HG03354 (cell line): ENCODE results near the gene ZNG1F.
"Not testable (repeated sequence)": the region's sequence is repeated elsewhere in the genome, so short reads cannot be mapped to it uniquely, and the experiment has no call there.

Experiments
- ATAC-seq: cut with Tn5 transposase; IDR thresholded peaks from one replicate; pipeline ENCODE4 v1.9.1; 2021; ENCODE audit warnings: mild to moderate bottlenecking; ENCODE audit not compliant: unreplicated experiment, poor library complexity, severe bottlenecking

The ZNG1F gene

GRCh38 chr9:41189217-41189616 lies at the start of gene ZNG1F:
ZNG1F (minus strand) TSS chr9:41189317; CDS start chr9:41189258, 59 bp downstream.
- not testable (repeated sequence) for ATAC-seq

- ATAC-seq, result not testable (repeated sequence)
Measured at GRCh38 chr9:41237110-41237749, 48.1 kb upstream of the ZNG1F start.

GRCh38 chr9:41236486-41237109 lies 47.5 kb upstream of the ZNG1F start:
- not testable (repeated sequence) for ATAC-seq

GRCh38 chr9:41234811-41235805 lies 46.0 kb upstream of the ZNG1F start:
- ATAC-seq, result peak; percentile 100

GRCh38 chr9:41234221-41234620 lies 45.1 kb upstream of the ZNG1F start:
- peak; percentile 35 for ATAC-seq

GRCh38 chr9:41232326-41232725 lies 43.2 kb upstream of the ZNG1F start:
- ATAC-seq, result not testable (repeated sequence)

GRCh38 chr9:41230418-41230817 lies 41.3 kb upstream of the ZNG1F start:
- not testable (repeated sequence) for ATAC-seq

GRCh38 chr9:41229408-41230401 lies 40.6 kb upstream of the ZNG1F start:
- ATAC-seq, result no peak

- ATAC-seq, result not testable (repeated sequence)
Measured at GRCh38 chr9:41219831-41220230, 30.7 kb upstream of the ZNG1F start.

GRCh38 chr9:41188439-41188838 lies 678 bp downstream of the ZNG1F start:
- ATAC-seq, result not testable (repeated sequence)

- ATAC-seq, result not testable (repeated sequence)
Measured at GRCh38 chr9:41174994-41175393, 14.1 kb downstream of the ZNG1F start.

- ATAC-seq, result not testable (repeated sequence)
Measured at GRCh38 chr9:41150116-41150515, 39.0 kb downstream of the ZNG1F start.

- not testable (repeated sequence) for ATAC-seq
Measured at GRCh38 chr9:41141878-41142277, 47.2 kb downstream of the ZNG1F start.

GRCh38 chr9:41128581-41128980 lies 60.5 kb downstream of the ZNG1F start, which contains the start of gene FOXD4L6:
FOXD4L6 (minus strand) TSS chr9:41128681; CDS start chr9:41128383, 298 bp downstream.
- not testable (repeated sequence) for ATAC-seq

GRCh38 chr9:41126746-41127446 lies 62.2 kb downstream of the ZNG1F start:
- not testable (repeated sequence) for ATAC-seq

- not testable (repeated sequence) for ATAC-seq
Measured at GRCh38 chr9:41125936-41126335, 63.2 kb downstream of the ZNG1F start.

GRCh38 chr9:41125109-41125658 lies 63.9 kb downstream of the ZNG1F start:
- not testable (repeated sequence) for ATAC-seq
